Activated CD4-positive, alpha-beta T cell treated with anti-CD3 and anti-CD28 coated beads for 4 hours (primary cell): ENCODE results near the gene OSBPL5.

ENCODE experiments used
- DNase-seq, 2 donors: peaks; one replicate each; pipeline ENCODE4 v3.0.0-alpha.2; 2020

Gene OSBPL5

GRCh38 chr11:3163241-3163981, 1.7 kb downstream of the OSBPL5 start:
- DNase-seq, result no peak

DNA sequence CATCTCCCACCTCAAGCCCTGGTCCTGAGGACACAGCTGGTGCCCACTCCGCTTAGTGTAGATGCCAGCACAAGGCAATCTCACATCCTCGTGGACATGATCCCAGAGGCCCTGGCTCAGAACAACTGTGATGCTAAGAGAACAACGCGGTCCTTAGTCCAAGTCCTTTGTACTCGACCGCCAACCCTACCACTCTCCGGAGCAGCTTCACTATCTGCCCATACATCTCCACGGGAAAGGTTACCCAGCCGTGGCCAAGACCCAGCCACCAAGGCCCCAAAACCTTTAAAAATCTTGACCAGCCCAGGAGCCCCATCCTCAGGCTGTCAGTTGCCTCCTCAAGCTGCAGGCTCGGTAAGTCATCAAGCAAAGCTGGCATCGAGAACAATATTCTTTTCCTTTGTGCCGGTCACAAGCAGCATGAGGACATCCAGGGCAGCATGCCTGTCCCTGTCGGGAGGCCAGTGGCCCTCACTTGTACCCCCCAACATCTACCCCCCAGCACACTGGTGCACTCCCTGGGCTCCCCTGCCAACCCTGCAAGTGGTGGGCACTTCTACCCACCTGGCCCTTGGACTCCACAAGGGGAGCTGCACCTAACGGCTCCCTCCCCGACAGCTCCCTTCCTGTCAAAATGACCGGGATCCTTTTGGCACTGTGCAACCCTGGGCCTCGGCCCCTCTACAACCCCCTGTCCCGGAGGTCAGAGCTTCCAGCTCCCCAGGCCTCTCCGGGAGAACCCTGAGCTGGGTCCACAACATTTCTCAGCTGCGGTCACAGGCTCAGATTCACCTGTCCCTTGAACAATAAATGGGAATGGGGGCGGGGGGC, 2.5 kb downstream of the OSBPL5 start:
- no peak for DNase-seq

DNA sequence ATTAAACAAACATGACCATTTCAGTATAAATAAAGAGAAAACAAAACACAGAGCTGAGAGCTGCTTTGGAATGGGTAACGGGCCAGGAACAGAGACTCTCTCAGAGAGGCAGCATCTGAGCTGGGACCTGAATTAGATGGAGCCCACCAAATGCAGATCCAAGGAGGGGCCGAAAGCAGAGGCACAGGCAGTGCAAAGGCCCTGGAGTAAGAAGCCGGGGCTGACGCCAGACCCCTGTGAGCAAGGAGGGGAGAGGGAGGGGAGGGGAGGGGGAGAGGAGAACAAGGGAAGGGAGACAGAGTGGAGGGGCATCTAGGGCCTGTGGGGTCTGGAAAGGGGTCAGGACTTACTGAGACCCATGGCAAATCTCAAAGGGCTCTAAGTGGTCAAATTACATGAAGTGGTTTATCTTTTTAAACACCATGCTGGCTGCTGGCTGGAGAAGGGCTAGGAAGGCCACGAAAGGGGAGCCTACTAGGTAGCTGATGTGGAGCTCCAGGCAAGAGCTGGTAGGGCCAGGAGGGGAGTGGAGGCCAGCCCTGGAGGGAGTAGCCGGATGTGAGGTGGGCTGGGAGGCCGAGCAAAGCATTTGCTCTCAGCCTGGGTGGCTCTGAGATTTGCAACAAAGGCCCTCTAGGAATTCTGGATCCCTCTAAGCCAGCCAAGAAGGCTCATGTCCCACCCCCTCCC, 3.2 kb downstream of the OSBPL5 start:
- DNase-seq, result no peak

DNA sequence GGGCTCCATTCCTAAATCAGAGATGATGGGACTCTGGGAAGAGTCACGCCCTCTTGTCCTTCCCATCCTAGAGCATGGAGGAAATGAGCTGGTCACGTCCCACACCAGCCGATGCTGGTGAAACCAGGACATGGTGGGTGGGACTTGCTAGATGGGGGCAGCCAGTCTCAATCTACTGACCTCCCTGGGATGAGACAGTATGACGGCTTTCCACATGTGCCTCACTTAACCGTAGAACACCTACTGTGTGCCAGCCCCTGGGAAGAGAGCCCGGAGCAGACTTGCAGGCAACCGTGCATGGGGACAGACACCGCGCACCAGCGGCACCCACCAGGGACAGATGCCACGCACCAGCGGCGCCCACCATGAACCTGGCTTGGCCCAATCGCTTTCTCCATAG, 3.8 kb downstream of the OSBPL5 start:
- DNase-seq, result no peak

DNA sequence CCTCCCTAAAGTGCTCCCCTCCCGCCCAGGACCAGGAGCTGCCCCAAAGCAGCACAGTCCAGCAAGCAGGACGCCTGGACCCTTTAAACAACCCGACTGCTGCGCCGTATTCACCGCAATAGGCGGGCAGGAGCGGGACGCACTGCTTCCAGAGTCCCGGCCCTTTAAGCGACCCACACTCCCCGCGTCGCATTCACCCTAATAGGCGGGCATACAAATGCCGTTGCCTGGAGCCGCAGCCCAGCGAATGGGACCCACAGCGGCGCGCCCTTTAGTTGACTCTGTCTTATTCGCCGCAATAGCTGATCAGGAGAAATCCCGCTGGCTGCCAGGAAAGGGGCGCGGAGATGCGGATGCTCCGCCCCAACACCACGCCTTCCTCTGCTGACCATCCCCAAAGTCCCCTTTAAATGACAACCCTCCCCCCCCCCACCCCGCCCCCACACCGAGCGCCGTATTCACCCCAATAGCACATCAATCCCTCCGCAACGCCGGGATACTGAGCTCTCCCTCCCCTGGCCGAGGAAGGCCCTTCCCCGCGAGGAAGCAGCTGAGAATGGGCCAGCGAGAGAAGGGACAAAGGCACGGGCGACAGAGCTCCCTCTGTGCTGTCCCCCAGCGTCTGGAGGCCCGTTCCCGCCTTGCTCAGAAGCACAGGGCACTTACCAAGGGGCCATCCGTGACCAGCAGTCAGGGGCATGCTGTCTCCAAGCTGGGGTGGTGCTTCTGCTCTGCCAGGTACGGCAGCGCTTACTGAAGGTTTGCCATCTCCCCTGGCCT, 4.7 kb downstream of the OSBPL5 start:
- no peak for DNase-seq

DNA sequence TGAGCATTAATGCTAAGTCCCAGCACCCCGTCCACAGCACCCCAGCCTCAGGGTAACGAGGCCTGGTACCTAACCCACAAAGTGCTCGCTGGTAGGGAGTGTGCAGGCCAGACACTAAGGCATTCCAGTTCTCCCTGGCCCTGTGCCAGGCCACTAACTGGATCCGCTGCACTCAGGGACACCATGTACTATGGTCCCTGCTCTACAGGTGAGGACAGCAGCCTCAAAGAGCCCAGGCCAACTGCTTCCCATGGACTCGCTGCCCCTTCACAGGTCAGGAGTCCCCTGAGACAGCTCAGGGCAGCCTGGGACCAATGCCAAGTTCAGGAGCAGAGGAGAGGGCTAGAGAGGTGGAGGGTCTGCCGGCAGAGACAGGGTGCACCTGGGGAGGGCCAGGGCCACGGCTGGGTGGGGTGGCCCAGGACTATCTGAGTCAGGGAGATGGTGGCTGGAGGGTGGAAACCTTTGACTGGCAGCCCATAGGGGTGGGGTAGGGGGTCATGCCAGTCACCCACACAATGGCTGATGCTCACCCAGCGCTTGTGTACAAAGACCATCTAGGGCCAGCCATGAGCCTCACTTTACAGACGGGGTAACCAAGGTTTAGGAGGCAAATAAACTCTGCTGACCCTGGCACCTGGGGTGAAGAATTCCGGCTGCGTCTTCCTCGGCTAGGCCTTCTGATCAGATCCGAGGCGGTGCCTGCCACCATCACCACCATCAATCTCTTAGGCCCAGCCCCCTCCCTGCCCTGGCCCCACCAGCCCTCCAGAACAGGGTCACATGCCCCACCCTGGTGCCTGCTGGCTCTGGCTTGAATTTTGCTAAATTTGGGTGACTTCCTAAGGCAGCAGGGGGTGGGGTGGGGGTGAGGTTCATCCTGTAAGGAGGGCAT, 5.6 kb downstream of the OSBPL5 start:
- no peak for DNase-seq

- no peak for DNase-seq
Observed at GRCh38 chr11:3158821-3159220, 6.3 kb downstream of the OSBPL5 start.

- DNase-seq, result no peak
Observed at GRCh38 chr11:3158131-3158591, 6.9 kb downstream of the OSBPL5 start.

- no peak for DNase-seq
Observed at GRCh38 chr11:3157381-3158130, 7.6 kb downstream of the OSBPL5 start.

DNA sequence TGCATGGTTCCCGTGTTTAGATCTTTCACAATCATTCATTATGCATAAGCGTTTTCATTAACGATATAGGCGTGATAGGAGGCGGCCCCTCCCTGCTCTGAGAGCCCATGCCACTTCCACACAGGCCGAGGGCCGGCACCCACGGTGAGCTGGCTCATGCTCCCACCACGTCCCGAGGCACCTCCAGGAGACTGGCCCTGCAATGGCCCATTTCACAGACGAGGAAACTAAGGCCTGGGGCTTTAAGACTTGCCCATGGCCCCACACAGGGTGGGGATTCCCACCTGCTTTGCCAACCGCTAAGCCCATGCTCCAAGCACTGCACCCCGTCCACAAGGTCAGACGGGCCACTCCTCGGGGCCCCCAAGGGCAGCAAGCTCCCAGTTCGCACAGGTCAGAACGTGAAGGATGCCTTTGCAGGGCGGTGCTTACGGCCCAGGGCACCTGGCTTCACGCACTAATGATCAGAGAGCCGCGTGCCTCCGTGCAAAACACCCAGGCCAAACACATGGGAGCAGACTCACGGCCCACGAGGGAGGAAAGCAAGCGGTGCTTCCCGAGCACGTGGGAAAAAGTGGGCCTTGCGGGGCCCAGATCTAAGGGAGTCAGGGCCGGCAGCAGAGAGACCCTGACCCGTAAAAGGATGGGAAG, 8.3 kb downstream of the OSBPL5 start:
- DNase-seq, result no peak

DNA sequence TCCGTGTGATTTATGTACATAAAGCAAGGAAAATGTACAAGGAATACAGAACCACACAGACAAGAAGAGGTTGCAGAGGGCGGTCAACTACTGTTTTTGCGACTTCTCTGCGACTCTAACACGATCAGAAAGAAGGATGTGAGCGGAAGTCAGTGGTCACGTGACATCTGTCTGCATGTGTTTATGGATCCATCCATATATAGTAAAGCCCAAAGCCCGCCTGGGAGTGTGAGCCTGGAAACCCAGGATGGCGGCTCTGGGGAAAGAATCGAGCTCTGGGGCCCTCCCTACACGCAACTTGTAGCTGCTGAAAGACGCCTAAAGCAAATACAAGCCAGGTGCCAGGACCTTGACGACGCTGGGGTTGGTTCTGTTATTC, 8.8 kb downstream of the OSBPL5 start:
- DNase-seq, result no peak

- DNase-seq, result no peak
Observed at GRCh38 chr11:3155691-3156258, 9.3 kb downstream of the OSBPL5 start.

GRCh38 chr11:3155216-3155615, 9.9 kb downstream of the OSBPL5 start:
- DNase-seq, result no peak

- DNase-seq, result no peak
Observed at GRCh38 chr11:3154001-3154599, 11.0 kb downstream of the OSBPL5 start.

GRCh38 chr11:3153291-3153861, 11.7 kb downstream of the OSBPL5 start:
- DNase-seq, result no peak

DNA sequence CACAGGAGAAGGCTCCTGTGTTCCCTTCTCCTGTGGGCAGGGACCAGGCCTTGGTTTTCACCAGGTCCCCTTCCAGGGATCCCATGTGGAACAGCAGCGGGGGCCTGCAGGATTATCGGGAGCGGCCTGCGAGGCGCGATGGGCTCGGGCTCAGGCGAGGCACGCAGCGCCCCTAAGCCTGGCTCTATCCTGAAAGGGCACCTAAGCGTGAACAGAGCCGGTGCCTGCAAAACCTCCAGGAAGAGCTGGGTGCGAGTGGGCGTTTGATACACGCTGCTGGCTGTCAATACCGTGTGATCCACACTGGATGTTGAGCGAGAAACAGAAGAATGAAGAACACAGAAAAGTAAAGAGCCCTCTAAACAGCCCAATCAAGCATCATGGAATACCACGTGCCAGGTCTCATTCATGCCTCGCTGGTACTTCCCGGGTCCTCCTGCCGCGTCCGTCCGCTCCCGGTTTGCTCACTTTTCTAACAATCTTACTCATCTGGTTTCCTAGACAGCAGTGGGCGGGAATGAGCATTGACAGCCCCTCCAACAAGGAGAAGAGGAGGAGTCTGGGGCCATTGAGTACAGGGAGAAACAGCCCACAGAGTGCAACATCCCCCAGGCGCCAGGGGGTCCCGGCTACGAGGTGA, 12.5 kb downstream of the OSBPL5 start:
- DNase-seq, result no peak

DNA sequence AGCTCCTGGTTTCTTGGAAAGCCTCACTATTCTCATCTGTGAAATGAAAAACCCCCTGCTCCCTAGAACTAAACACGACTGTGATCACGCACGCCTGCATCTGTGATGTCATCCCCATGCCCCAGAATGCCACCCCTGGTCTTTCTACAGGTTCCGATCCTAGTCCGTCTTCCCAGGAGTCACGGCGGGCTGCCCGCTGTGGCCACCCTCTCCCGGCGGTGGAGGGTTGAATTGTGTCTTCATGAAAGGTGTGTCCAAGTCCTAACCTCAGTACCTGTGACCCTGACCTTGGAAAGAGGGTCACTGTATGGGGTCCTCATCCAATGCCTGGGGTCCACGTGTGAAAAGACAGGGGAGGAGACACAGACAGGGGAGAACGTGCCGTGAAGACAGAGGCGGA, 14.4 kb downstream of the OSBPL5 start:
- DNase-seq, result no peak

- DNase-seq, result no peak
Observed at GRCh38 chr11:3149852-3150188, 15.3 kb downstream of the OSBPL5 start.
